Right lobe of liver (tissue), 6 donors: ENCODE measurements around the gene PNKD. TPM values are rescaled to one million over a fixed set of nuclear protein-coding genes. Genes with fewer than 3 reads are reported as not detected.
"Not testable (repeated sequence)": the region's sequence is repeated elsewhere in the genome, so short reads cannot be mapped to it uniquely, and the experiment has no call there.

Experiments used
- ATAC-seq, 4 donors: fragments of 200-7000 bp; cut with Tn5 transposase; one replicate each; pipeline ENCODE4 v1.9.1; 2020; ENCODE audit warnings: mild to moderate bottlenecking in 4 of 4, moderate library complexity in 4 of 4
- DNase-seq, 3 donors: peaks; one replicate each; pipeline ENCODE4 v3.0.0-alpha.2; 2020
- H3K27ac ChIP-seq, 3 donors: fragments of 200-600 bp; one replicate each; pipeline ENCODE4 v1.8.0; 2022
- H3K27me3 ChIP-seq, 2 donors: fragments of 200-600 bp; one replicate each; pipeline ENCODE4 v1.8.0; 2022
- H3K36me3 ChIP-seq, 4 donors: fragments of 200-600 bp; sonication (generic) in 1 of 4; one replicate each; pipeline versions ENCODE4 v1.5.1 to v1.8.0; 2017 to 2022; ENCODE audit warnings: control low read depth in 1 of 4
- H3K4me1 ChIP-seq, 4 donors: fragments of 200-600 bp; sonication (generic) in 1 of 4; one replicate each; pipeline versions ENCODE4 v1.5.1 to v1.8.0; 2017 to 2022; ENCODE audit warnings: control low read depth in 1 of 4
- H3K4me3 ChIP-seq, 3 donors: fragments of 200-600 bp; one replicate each; pipeline ENCODE4 v1.8.0; 2022
- H3K9me3 ChIP-seq, 4 donors: fragments of 200-600 bp; sonication (generic) in 1 of 4; one replicate each; pipeline versions ENCODE4 v1.5.1 to v1.8.0; 2017 to 2022; ENCODE audit warnings: control low read depth in 1 of 4
- CTCF ChIP-seq, 4 donors: fragments of 200-600 bp in 3 of 4; fragments of 450-650 bp in 1 of 4; IDR thresholded peaks; one replicate each; pipeline versions ENCODE4 v1.5.1 to v1.8.0; 2016 to 2022; ENCODE audit warnings: antibody characterized with exemption in 4 of 4, mild to moderate bottlenecking in 2 of 4
- POLR2A ChIP-seq: fragments of 450-650 bp; IDR thresholded peaks from one replicate; pipeline ENCODE4 v1.6.1; 2017; ENCODE audit warnings: antibody characterized with exemption, mild to moderate bottlenecking
- WGBS: methylation state at CpG from one replicate; pipeline ENCODE4 v1.1.6; 2018; ENCODE audit warnings: low coverage, low lambda C conversion rate; ENCODE audit not compliant: insufficient coverage; ENCODE audit errors: missing lambda C conversion rate; 5-methylcytosine and 5-hydroxymethylcytosine counted together
- intact Hi-C, 2 donors: fragments of 100-400 bp; cut with DNase I; formaldehyde crosslinking; loops; one replicate each; pipeline versions ENCODE4 v1.11.2 to v1.14.1; 2022
- total RNA-seq, 6 experiments: library from RNA; depleted of rRNA in 2 of 6; stranded (reverse); fragments of >200 nt in 2 of 6; fragmentation: NEBNext Ultra II Directional in 3 of 6; extraction: Animal tissue kit (Norgen Biotek cat#: 25700) in 3 of 6; gene quantifications; one replicate each; pipeline versions ENCODE4 v1.1.0 to v1.2.4, GENCODE V29; 2016 to 2023
- donor health status: DM: no; HTN: yes; CAD: no.
- donor health status: DM: no; HTN: no; CAD: no.
- donor health status: DM: no; HTN: no; CAD: no.
- donor health status: DM: no; HTN: yes; CAD: no.
- donor health status: DM: no; HTN: yes; CAD: no.

Gene PNKD
- total RNA-seq, 6 experiments from 2014 or later = 78.5 to 137 (median 115) TPM

- H3K9me3 ChIP-seq = no peaks in the 10 kb centered on the region
- no peaks in the 10 kb centered on the region for H3K27me3 ChIP-seq
- DNase-seq (peak; percentile 79 to 87 (median 86)), ATAC-seq (peak; percentile 52 to 66 (median 60))
- intact Hi-C loops = no loop called here
- peak overlapping the region in 2 of 3 donors; percentile 6 to 12 for H3K27ac ChIP-seq
- TF ChIP-seq CTCF (IDR thresholded peaks at IDR 0.05) (peak; percentile 79 to 87 (median 86)), POLR2A (no peak)
- WGBS = 7% methylated on average over 13 of the region's 18 CpGs
- H3K36me3 ChIP-seq = peaks cover 11 to 46% (median 33%) of the 10 kb centered on the region in 4 donors
- no peak overlapping the region for H3K4me3 ChIP-seq
- peaks cover 0 to 32% (median 17%) of the 10 kb centered on the region in 4 donors for H3K4me1 ChIP-seq
These were observed 2.4 kb downstream of the PNKD start for GRCh38 chr2:218272531-218273212.

- Histone ChIP-seq H3K36me3 (peaks cover 11 to 49% (median 33%) of the 10 kb centered on the region in 4 donors), H3K4me1 (peaks cover 0 to 28% (median 17%) of the 10 kb centered on the region in 4 donors), H3K27ac (peak overlapping the region in 2 of 3 donors; percentile 6 to 12)
- H3K27me3 ChIP-seq, intact Hi-C loops, H3K4me3 ChIP-seq, ATAC-seq, H3K9me3 ChIP-seq, DNase-seq: not testable (repeated sequence)
- 78% methylated on average over 8 of the region's 8 CpGs for WGBS
These were observed 3.0 kb downstream of the PNKD start for GRCh38 chr2:218273214-218273907.

- intact Hi-C loops = no loop called here
- Histone ChIP-seq H3K4me1 (peaks cover 0 to 23% (median 15%) of the 10 kb centered on the region in 4 donors), H3K27me3 (no peaks in the 10 kb centered on the region), H3K4me3 (no peak overlapping the region), H3K36me3 (peaks cover 11 to 52% (median 37%) of the 10 kb centered on the region in 4 donors), H3K27ac (no peak overlapping the region), H3K9me3 (no peaks in the 10 kb centered on the region)
- no peak for DNase-seq
- no peak for ATAC-seq
- TF ChIP-seq CTCF (IDR thresholded peaks at IDR 0.05) (no peak), POLR2A (no peak)
- WGBS = 60% methylated on average over 1 of the region's 2 CpGs
These were observed 3.6 kb downstream of the PNKD start for GRCh38 chr2:218273908-218274249.

GRCh38 chr2:218274586-218274985, 4.3 kb downstream of the PNKD start:
- H3K36me3 ChIP-seq = peaks cover 12 to 60% (median 41%) of the 10 kb centered on the region in 4 donors
- WGBS = 83% methylated on average over 1 of the region's 4 CpGs
- H3K4me3 ChIP-seq = no peak overlapping the region
- TF ChIP-seq CTCF (IDR thresholded peaks at IDR 0.05) (no peak), POLR2A (no peak)
- no peak for DNase-seq
- no peaks in the 10 kb centered on the region for H3K27me3 ChIP-seq
- no peak overlapping the region for H3K27ac ChIP-seq
- intact Hi-C loops = no loop called here
- ATAC-seq = no peak
- peaks cover 0 to 19% (median 11%) of the 10 kb centered on the region in 4 donors for H3K4me1 ChIP-seq
- no peaks in the 10 kb centered on the region for H3K9me3 ChIP-seq
